ENCODE measurements around the gene SLC4A2.

SLC4A2 gene

DNA sequence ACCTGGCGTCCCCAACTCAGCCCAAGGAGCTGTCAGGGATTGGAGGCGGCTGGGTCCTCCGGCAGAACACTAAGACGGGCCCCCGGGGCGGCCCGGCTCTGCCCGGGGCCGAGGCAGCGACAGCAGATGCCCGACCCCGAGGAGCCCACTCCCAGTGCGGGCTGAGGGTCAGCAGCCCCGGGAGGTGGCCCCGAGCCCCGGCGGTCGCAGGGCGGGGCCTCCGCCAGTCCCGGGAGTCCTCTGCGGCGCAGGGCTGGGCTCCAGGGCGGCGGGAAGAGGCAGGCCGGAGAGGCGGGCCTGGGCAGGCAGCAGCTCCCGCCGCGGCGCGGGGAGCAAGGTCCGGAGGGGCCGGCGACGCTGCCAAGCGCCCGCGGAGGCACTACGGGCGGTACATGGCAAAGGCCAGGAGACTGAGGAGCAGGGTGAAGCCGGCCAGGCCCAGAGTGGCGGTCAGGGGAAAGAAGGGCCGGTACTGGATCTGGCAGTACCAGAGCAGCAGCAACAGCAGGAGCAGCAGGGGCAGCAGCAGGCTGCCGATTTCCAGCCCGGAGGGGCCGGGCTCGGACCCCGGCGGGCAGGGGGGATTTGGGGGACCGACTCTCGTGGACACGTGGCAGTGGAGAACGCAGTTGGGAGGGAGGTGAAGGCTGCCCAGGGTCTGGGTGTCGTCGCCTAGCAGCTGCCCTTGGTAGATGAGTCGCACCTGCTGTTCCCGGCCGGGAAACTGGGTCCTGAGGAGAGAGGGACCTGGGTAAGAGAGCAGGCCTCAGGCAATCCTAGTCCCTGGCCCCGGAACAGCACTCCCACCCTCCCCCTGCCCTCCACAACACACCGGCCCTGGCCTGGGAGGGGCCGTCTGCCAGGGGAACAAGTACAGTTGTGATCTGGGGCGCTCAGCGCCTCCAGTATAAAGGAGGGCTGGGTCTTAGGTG is 22.0 kb downstream of the SLC4A2 start:
- no peak for DNase-seq (ENCODE audit: low read depth)

DNA sequence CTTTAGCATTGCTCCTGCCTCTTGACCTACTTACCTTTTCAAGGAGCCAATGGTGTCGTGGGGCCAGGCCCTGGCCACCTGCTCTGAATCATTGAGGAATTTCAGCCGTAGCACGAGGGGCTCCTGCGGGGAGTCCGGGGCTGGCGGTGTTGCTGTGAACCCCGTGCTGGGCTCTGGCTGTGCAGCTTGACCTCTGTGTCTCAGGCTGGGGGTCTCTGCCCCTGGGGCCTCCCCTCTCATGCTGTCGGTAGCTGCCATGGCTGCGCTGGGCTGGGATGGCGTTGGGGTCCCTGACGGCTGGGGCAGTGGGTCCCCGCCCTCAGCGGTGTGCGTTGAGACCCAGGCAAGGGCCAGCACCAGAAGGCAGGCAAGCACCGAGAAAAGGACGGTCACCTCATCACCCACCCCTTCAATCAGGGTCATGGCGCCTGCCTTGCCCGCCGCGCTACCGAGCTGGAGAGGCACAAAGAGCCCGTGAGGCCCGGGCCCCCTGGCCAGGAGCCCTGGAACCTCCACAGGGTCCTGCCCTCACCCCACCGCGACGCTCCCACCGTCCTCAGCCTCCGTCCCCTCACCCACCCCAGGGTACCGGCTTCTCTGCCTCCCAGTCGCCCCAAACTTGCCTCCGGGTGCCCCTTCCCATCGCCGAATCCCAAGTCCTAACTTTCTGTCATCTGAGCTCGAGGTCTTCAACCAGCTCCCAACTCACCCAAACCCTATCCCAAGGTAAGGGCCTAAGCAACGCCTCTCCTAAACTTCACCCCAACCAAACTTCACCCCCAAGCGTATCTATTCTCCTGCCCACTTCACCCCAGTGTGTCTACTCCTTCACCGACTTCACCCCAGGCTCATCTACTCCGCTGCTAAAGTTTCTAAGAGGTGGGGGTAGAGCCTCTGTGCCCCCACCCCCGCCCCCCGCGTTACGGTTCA is 23.0 kb downstream of the SLC4A2 start:
- no peak for DNase-seq (ENCODE audit: low read depth)

DNA sequence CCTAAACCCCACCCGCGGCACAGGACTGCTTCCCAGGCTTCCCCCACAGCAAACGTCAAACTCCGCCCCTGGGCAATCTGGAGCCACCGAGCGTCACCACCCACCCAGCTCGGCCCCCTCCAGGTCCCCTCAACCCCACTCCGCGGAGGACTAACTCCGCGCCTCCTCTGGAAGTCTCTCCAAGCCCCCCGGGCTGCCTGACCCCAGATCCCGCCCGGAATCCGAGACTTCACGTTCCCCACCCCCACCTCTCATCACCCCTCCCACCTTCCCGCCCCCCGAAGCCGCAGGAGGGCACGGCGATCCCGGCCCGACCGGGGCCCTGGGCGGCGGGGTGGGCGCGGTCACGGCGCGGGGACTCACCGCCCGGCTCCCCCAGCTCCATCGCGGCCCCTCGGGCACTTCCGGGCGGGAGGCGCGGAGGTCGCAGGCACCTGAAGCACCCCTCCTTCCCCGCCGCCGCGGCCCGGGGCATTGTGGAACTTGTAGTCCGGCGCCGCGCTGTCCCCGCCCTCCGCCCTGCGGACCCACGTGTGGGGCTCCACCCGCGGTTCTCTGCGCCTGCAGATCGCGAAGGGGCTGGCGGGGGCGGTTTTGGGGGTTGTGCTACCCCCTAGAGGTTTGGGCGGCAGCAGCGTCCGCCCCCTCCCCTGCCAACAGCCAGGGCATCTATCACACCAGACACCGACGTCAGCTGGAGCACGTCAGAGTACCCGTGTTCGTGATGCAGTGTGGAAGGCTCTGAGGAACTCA is 23.9 kb downstream of the SLC4A2 start, which contains the start of gene TMUB1:
TMUB1 (minus strand) TSS at position 423 of the 753 bp plus-strand sequence. CDS start 930 bp downstream, outside the sequence.
- no peak for DNase-seq (ENCODE audit: low read depth)

GRCh38 chr7:151083824-151084160 is 24.4 kb downstream of the SLC4A2 start:
- no peak for DNase-seq (ENCODE audit: low read depth)

GRCh38 chr7:151085329-151085690 is 25.9 kb downstream of the SLC4A2 start:
- no peak for DNase-seq (ENCODE audit: low read depth)

DNA sequence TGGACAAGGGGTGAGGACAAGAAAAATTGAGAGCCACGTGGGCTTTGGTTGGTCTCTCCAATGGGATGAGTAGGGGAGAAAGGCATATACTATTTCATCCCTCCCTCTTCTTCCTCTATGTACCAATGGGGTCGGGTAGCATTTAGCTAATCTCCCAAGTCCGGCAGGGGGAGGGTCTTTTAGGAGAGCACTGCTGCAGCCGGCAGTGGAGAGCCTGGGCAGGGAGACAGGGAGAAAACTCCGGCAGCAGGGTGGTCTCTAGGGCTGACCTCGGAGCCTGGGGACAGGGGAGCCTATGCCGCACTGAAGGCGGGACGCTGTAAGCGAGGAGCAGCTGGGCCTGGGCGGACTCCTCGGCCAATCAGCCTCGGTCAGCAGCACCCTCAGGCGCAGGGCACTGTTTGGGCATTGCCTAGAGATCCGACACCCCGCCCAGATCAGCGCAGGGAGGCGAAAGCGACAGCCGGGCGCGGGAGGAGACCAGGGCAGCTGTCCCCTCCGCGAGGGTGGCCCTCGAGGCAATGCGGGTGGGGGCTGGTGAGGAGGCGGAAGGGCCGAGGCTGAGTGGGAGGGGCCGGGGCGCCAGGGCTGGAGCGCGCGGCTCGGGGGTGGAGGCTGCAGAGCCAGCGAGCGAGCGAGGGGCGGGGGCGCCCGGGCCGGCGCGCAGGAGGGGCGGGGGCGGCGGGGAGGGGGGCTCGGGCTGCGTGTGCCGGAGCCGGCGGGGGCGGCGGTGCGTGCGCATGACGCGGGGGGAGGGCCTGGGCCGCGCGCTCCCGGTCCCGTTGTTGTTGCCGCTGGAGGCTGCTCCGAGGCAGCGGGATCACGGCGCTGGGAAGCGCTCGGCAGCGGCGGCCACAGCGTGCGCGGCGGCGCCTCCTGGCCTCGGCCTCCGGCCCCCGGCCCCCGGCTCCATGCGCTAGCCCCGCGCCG is 26.6 kb downstream of the SLC4A2 start, which contains the start of gene AGAP3:
AGAP3 (plus strand) TSS at position 785 of the 930 bp plus-strand sequence. CDS start 267 bp downstream, outside the sequence.
- peak; percentile 58 for DNase-seq (ENCODE audit: low read depth)

DNA sequence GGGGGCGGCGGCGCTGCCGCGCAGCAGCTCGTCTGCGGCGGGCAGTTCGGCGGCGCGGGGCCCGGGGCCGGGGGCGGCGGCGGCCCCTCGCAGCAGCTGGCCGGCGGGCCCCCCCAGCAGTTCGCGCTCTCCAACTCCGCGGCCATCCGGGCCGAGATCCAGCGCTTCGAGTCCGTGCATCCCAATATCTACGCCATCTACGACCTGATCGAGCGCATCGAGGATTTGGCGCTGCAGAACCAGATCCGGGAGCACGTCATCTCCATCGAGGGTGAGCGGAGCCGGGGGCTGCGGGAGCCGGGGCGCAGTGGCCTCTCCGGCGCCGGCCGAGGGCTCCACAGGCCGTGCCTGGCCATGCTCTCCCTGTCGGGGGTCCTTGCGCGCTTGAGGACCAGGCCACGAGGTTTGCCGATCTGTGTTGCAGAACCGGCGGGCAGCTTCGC is 27.4 kb downstream of the SLC4A2 start:
- no peak for DNase-seq (ENCODE audit: low read depth)

DNA sequence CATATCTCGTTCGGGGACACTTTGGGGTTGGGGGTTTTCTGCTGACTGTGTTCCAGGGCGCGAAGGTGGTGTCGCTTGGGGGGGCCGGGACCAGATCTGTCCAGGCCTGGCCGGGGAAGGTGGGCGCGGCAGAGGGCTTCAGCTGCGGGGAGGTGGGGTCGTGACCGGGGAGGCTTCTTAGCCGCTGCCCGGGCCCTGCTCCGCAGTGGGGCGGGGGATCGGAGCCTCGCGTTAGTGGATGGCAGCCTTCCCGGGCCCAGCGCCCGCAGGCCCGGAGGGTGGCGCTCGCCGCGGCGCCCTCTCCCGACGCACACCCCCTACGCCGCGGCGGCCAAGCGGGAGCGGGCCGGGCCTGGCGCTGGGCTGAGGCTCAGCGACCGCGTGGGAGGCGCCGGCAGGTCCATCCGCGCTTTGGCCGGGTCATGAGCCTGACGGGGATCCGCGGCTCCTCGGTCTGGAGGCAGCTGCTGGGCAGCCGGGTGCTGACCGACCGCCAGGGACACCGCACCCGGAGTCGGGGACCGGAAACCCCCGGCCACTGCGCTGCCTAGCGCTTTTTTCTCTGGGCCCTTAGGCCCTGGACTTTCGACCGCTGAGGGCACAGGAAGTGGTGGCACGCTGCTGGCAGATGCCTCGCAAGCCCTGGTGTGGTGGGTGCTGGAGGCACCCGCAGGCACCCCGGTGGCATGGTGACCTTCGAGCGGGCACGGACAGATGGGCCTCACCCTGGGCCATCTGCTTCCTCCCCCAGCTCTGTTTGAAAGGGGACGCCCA is 28.0 kb downstream of the SLC4A2 start:
- DNase-seq (ENCODE audit: low read depth), result peak; percentile 53

GRCh38 chr7:151088019-151088855 is 28.8 kb downstream of the SLC4A2 start:
- no peak for DNase-seq (ENCODE audit: low read depth)

DNA sequence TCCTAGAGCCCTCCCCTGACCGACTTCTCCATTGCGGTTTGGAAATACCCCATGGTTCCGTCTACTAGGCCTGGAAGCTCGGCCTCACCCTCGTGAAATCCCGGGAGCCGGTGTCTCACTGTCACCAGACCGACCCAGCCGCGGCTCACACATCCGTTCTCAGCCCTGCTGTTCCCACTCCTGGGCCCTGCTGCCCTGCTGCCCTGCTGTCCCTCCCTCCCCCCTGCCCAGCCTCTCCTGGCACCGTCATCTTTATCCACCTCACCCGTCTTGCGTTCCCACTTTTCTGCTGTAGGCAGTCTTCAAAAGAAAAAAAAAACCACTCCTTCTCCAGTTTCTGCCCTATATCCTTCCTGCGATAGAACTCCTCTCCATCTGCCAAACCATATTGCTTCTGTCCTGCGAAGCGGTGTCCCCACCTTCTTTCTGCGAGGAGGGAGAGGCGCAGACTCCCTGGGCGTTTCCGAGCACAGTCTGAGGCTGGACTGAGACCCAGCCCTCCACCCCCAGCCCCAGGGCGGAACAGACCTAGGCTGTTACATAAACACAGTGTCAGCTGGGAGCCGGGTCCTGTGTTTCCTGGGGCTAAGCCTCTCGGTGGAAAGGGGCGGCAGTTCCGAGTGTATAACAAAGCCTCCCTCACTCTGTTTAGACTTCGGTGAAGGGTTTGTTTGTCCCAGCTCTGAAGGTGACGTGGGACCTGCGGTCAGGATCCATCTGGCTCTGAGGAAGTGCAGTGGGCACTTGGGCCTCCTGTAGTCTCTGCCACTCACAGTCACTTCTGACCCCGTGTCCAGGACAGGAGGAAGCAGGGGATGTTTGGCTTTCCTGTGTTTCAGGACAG is 29.7 kb downstream of the SLC4A2 start:
- DNase-seq (ENCODE audit: low read depth), result peak; percentile 49

DNA sequence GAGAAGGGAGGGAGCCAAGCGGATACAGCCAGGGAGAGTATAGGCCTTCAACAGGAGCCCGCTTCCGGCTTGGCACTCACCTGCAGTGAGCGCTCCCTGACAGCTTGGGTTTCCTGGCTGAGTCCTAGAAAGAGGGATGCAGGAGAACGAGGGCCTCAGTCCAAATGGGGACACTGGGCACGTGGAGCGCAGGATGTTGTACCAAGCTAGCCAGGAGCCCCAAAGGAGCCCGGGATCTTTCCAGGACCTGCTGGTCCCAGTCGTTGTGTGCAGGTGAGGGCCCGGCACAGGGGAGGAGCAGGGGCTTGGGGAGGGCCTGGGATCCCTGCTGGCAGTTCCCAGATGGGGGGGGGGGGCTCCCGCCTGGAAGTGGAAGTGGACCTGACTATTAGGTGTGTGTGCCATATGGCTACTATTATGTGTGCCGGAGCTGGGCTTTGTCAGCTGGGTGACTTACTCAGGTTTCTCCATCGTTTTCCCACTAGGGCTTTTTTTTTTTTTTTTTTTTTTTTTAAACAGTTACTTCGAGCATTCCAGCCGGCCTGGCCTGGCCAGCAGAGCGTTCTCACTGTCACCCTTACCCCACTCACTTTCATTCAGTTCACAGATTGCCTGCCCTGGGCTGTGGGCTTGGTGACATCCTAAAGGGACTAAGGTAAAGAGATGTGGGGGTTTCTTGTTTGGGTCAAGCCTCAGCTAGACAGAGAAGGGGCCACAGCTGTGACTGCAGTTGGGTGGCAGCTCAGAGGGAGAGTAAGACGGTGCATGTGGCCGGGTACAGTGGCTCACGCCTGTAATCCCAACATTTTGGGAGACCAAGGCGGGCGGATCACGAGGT is 30.7 kb downstream of the SLC4A2 start:
- no peak for DNase-seq (ENCODE audit: low read depth)

DNA sequence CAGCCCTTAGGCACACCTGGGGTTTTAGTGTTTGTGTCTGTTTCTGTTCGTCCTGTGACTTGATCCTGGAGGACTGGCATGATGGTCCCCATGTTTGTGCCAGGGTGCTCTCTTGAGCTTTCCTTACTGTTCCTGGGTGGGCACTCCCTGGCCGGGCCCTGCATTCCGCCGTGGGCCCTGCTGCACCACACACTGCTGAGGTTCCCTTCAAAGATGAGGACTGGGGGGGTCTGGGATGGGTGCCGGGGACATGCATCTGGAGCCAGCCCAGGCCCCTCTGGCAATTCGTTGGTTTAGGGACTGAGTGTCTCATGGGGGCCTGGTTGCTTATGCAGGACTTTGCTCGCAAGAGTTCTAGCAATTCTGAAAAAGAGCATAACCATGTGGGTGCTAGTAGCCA is 31.6 kb downstream of the SLC4A2 start:
- DNase-seq (ENCODE audit: low read depth), result no peak

- no peak for DNase-seq (ENCODE audit: low read depth)
Observed at GRCh38 chr7:151091431-151091830, 32.0 kb downstream of the SLC4A2 start.

- no peak for DNase-seq (ENCODE audit: low read depth)
Observed at GRCh38 chr7:151091988-151092387, 32.6 kb downstream of the SLC4A2 start.

DNA sequence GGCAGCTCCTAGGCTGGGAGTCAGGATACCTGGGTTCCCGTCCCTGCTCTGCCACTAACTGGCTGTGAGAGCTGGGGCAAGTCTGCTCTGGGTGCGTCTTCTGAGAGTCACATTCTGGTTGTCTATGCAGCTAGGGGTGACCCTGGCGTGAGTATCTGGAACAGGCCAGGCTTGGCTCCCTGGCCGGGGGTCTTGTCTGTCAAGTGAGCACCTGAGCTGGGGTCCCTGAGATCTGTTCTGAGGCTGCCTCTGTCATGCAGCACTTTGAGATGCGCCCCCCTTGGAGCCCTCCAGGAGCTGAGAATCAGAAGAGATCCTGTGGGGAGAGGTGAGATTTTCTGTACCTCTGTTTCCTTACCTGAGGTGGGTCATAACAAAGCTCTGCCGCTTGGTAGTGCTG is 34.4 kb downstream of the SLC4A2 start:
- DNase-seq (ENCODE audit: low read depth), result no peak

DNA sequence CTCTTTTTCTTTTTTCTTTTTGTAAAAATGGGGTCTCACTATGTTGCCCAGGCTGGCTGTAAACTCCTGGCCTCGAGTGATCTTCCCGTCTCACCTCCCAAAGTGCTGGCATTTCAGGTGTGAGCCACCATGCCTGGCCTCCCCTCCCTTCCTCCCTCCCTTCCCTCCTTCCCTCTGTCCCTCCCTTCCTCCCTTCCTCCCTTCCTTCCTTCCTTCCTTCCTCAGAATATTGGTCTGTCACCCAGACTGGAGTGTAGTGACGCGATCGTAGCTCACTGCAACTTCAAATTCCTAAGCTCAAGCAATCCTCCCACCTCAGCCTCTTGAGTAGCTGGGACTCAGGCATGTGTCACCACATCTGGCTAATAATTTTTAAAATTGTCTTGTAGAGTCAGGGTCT is 35.3 kb downstream of the SLC4A2 start:
- DNase-seq (ENCODE audit: low read depth), result no peak

GRCh38 chr7:151095123-151095797 is 35.9 kb downstream of the SLC4A2 start:
- DNase-seq (ENCODE audit: low read depth), result no peak

Data from amniotic epithelial cell (primary cell).